Amniotic epithelial cell (primary cell): ENCODE results near the gene MSRB1.
"Not testable (repeated sequence)": the region's sequence is repeated elsewhere in the genome, so short reads cannot be mapped to it uniquely, and the experiment has no call there.

Source experiments
- DNase-seq: peaks from one replicate; pipeline ENCODE4 v3.0.0-alpha.2; 2010; ENCODE audit warnings: low read depth

MSRB1 gene

GRCh38 chr16:1915732-1916639 is 27.0 kb downstream of the MSRB1 start:
- DNase-seq = no peak

GRCh38 chr16:1914988-1915387 is 28.0 kb downstream of the MSRB1 start:
- DNase-seq = no peak

DNA sequence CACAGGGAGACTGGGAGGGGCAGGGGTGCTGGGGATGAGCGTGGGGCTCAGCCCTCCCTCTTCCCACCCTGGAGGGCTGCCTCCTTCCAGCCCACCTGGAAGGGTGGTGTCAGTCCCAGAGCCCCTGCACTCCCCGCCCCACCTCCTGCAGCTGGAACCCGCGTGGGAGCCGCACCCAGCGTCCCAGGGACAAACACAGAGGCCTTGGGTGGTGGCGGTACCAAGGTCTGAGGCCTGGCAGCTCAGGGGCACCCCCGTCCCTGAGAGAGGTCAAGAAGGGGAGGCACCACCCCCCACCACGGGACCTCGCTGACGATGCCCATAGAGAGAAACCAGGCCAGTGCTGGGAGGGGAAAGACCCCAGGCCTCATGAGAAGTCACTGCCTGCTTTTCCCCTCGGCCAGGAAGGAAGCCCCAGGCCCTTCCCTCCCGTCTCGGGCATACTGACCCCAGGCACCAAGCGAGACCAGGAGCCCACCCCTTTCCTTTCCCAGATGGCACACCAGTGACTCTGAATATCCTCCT is 28.9 kb downstream of the MSRB1 start:
- no peak for DNase-seq

DNA sequence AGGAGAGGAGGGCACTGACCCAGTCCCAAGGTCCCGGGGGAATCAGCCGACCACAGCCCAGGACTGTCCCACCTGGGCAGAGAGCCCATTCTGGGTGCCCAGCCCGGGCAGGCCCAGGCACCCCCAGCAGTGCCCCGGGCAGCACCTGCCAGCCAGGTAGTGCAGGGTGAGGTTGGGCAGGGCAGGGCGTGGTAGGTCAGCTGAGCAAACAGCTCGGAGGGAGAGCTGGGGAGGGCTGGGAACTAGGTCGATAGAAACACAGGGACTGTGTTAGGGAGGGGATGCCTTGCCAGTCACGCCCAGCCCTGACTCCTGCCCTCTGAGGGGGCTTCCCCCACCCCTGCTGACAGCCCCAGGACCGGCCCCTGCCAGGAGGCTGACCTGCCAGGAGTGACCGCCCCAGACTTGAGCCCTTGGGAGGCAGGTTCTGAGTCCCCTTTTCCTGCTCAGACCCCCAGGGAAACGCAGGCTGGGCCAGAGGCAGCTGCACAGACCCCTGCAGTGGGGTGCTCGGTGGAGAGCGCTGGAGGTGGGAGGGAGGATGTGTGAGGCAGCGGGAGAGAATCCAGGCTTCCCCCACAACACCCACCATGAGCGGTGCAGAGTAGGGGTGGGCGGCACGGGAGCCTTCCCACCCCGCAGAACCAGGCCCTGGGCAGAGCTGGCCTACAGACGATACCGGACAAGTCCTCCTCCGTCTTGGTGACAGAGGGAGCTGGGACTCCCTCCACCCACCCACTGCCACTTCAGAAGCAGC is 29.5 kb downstream of the MSRB1 start:
- DNase-seq = no peak

- DNase-seq = no peak
Observed at GRCh38 chr16:1912215-1912543, 30.8 kb downstream of the MSRB1 start.

GRCh38 chr16:1911467-1912214 is 31.4 kb downstream of the MSRB1 start:
- DNase-seq = no peak

DNA sequence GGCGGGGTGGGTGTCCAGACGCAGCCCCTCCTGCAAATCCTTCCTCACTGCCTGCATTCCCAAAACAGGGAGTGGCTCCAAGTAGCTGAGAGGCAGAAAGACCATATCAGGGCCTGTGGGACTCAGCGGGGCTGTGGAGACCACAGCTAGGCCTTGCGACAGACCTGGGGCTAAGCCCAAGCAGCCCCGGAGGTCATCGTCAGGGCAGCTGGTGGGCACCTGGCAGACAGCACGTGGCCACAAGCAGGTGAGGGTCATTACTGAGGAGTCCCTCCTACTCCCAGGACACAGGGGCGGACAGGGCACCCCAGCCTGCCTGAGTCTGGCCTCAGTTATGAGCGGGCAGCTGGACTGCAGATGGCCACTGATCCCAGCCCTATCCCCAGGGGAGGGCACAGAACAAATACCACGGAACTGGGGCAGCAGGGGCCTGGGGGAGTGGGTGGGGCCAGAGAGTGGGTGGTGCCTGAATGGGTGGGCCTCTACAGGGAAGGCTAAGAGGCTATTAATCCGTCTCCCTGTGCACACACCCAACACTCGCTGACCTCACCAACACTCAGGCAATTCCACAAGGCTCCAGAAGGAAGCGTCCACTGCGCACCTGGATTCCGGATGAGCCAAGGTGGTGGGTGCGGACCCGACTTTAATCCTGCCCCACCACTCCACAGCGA is 33.3 kb downstream of the MSRB1 start:
- DNase-seq = no peak

DNA sequence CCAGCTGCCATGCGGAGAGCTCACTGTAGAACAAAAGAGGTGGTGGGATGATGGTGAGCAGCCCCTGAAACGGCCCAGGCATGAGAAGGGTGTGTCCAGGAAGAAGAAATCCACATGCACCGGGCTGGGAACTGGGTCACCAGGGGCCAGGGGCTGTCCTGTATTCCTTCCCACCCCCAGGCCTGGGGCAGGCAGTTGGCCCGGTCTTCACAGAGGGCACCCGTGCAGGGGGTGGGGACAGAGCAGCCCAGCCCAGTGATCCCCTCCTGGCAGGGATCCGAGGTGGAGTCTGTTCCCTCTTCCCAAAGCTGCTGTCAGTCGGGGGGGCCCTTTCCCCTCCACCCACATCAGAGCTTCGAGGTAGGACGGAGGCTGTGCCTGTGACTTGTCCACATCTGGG is 34.0 kb downstream of the MSRB1 start:
- DNase-seq = no peak

GRCh38 chr16:1908184-1908583 is 34.8 kb downstream of the MSRB1 start:
- no peak for DNase-seq

- no peak for DNase-seq
Observed at GRCh38 chr16:1907226-1907860, 35.7 kb downstream of the MSRB1 start.

DNA sequence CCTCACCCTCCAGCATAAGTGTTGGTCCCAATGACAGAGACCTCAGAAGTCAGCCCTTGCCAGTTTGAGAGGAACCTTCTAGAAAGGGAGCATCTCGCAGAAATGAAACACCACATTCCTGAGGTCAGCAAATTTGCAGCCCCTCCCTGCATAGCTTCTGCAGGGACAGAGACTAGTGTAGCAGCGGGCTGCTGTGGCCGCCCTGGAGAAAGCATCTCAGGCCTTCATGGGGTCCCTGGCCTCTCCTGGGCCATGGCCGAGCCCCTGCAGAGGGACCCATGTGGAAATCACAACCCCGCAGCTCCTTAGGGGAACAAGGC is 36.2 kb downstream of the MSRB1 start:
- DNase-seq = no peak

GRCh38 chr16:1906055-1906845 is 36.7 kb downstream of the MSRB1 start:
- DNase-seq = no peak

DNA sequence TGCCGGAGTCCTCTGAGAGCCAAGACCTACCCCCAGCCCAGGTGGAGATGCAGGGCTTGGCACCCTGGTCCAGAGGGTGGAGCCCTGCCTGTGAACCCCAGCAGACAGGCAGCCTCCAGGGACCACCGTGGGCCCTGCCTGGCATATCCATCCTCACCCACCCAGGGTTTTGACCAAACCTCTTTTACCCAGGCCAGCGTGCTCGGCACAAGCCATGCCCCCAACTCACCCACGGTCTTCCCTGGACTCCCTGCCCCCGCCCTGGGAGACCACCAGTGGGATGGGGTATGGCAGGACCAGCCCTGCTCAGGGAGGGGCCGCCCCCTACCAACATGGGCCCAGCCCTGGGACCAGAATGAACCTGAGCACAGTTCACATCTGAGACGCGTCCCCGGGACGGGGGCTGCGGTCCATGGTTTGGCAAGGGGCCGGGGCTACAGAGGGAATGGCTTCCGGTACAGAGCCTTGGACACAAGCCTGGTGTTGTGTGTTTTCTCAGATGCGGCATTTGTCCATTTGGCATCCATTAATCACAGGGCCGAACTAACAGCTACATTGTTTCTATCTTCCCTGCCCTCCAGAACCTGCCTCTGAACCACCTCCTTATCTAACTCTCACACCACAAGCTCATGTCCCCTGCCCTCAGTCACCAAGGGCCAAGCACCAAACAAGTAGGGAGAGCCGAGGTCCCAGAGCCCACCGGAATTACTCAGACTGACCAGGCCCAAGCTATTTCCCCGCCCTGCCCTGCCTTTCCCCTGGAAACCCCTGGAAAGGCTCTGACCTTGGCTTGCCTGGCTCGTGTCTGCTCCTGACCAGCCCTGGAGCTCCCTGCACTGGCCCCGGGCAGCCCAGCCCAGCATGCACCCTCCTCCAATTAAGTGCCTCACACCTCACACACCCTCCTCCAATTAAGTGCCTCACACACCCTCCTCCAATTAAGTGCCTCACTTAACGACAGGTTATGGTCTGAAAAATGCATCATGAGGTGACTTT is 38.9 kb downstream of the MSRB1 start:
- no peak for DNase-seq

- no peak for DNase-seq
Observed at GRCh38 chr16:1903220-1903574, 39.8 kb downstream of the MSRB1 start.

DNA sequence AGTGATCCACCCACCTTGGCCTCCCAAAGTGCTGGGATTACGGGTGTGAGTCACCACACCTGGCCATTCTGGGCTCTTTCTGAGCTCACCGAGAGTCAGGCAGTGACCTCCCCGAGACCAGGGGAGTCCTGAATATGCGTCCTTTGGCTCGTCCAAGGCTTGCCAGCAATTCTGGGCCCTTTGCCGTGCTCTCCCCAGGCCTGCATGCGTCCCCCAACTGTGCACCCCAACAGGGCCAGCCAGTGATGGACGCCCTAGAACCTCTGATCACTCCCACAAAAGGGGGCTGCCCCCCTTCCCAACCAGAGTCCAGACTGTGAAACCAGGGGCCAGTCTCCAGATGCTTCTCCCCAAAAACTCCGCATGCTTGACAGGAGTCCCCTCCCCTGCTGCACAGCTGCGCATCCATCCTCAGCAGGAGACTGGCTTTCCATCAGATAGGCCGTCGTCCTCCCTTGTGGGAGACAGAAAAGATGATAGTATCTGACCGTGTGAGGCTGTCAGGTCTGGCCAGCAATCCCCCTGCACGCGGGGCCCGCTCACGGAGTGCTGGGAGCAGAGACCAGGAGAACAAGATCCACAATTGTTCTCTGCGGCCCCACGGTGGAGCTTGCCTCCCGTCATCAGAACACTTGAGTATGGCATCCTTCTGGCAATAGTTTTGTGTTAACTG is 40.3 kb downstream of the MSRB1 start:
- no peak for DNase-seq

GRCh38 chr16:1900452-1900774 is 42.6 kb downstream of the MSRB1 start:
- no peak for DNase-seq

DNA sequence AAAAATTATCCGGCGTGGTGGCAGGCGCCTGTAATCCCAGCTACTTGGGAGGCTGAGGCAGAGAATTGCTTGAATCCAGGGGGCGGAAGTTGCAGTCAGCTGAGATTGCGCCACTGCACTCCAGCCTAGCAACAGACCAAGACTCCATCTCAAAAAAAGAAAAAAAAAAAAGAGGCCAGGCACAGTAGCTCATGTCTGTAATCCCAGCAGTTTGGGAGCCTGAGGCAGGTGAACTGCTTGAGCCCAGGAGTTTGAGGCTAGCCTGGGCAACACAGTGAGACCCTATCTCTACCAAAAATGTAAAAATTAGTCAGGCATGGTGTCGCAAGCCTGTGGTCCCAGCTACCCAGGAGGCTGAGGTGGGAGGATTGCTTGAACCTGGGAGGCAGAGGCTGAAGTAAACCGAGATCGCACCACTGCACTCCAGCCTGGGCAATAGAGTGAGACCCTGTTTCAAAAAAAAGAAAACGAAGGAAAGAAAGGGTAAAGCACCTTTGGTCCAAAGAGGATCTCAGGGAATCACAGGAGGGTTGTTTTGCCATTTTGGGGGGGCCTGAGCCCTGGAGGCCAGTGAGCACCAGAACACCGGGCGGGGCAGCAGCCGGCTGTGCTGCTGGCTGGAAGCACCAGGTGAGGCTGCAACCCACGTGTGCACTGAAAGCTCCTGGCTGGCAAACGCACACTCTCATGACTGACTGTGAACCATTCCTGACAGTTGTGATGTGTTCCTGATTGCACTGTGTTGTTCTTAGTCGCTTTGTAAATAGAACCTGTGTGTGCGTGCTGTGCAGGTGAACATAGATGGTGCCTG is 43.2 kb downstream of the MSRB1 start:
- DNase-seq = no peak

GRCh38 chr16:1897692-1898091 is 45.3 kb downstream of the MSRB1 start:
- not testable (repeated sequence) for DNase-seq
